H1 (cell line): ENCODE measurements around the gene CBX2. TPM values are rescaled to one million over a fixed set of nuclear protein-coding genes. Genes with fewer than 3 reads are reported as not detected.

Experiments used
- KDM4A ChIP-seq: IDR thresholded peaks from one replicate; pipeline ENCODE4 v1.7.1; 2012; ENCODE audit warnings: low read depth, mild to moderate bottlenecking, moderate library complexity, low read length, inconsistent platforms; ENCODE audit not compliant: severe bottlenecking
- RNF2 ChIP-seq: fragments of 200-900, 300-1000 bp; sonication (generic); IDR thresholded peaks from 2 replicates; pipeline ENCODE4 v1.7.1; 2016; ENCODE audit warnings: borderline replicate concordance, low read depth, mild to moderate bottlenecking, antibody characterized with exemption, low read length; ENCODE audit not compliant: poor library complexity, severe bottlenecking; ENCODE audit errors: missing control alignments
- SAP30 ChIP-seq: fragments of 300-600 bp; sonication (generic); IDR thresholded peaks from 2 replicates; pipeline ENCODE4 v1.7.1; 2012; ENCODE audit warnings: low read length, moderate library complexity, mild to moderate bottlenecking, inconsistent platforms; ENCODE audit not compliant: insufficient read depth, insufficient replicate concordance
- polyA plus RNA-seq, 7 experiments: library from polyadenylated mRNA; depleted of rRNA in 3 of 7; stranded (reverse) in 5 of 7; unstranded in 2 of 7; fragments of >200 nt in 5 of 7; fragments of 200-250 nt in 2 of 7; gene quantifications; 1 replicate in 5 of 7; 2 replicates in 1 of 7; 4 replicates in 1 of 7; pipeline versions ENCODE4 v1.2.1 to v1.2.3, GENCODE V29; 2011 to 2013; ENCODE audit warnings: missing spikeins in 2 of 7, mixed read lengths in 2 of 7
- total RNA-seq: library from RNA; stranded (reverse); fragmentation: NEBNext Ultra II Directional; extraction: Animal tissue kit (Norgen Biotek cat#: 25700); gene quantifications from 2 replicates; pipeline ENCODE4 v1.2.1, GENCODE V29; 2021

The CBX2 gene
- total and polyA plus RNA-seq, 2 of the 8 experiments (the other 6 are each of a cell fraction or from before 2014, with no cell fraction given) = 64.3 to 83.9 TPM

DNA sequence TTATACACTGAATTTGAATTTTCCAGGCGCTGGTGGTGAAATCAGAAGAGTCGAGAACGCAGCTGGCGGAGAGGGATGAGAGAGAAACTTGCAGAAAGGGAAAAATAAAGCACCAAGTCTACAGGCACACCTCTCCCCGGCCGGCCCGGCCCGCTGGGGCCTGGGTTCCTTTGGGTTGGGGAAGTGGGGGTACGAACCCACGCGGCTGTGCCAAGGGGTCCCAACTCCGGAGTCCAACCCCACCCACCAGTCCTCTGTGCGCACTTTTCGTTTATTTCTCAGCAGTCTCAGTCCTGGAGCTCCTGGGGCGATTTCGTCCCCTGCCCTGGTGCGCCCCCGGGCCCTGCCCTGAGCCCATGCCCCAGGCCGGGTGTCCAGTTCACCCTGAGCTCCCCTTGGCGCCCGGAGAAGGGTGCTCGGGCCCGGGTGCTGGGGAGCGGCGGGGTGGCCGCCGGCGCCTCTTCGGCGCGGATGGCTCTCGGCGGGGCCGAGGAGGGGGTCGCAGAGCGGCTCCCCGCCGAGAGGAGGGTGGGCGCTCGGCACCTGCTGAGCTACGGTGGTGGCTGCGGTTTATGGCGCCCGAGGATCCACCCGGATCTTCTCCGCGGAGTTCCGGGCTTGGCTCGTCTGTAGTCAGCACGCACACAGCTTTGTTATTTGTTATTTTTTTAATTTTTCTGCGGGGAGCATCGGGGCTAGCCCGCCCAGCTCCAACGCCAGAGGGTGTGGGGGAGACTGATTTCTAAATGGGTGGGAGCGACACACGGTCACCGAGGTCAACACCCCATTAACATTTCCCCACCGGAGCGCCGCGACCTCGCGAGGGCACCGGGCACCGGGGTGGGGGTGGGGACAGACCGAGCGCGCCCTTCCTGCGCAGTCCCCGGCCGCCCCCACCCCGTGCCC is 34.7 kb downstream of the CBX2 start (continued):
- peak; percentile 91 for TF ChIP-seq RNF2
- TF ChIP-seq SAP30 = no peak
- peak; percentile 19 for TF ChIP-seq KDM4A
